T1000 (cell line): ENCODE results near the gene XKR7.
"Not testable (repeated sequence)": the region's sequence is repeated elsewhere in the genome, so short reads cannot be mapped to it uniquely, and the experiment has no call there.

Source experiments
- DNase-seq: peaks from one replicate; lab custom pipeline; 2025; ENCODE audit warnings: mixed read lengths; lab: John Stamatoyannopoulos, UW

Gene XKR7

GRCh38 chr20:31967830-31968249, at the start of gene XKR7:
XKR7 (plus strand) TSS chr20:31968151; CDS start chr20:31968176, 25 bp downstream.
- DNase-seq = no peak

DNA sequence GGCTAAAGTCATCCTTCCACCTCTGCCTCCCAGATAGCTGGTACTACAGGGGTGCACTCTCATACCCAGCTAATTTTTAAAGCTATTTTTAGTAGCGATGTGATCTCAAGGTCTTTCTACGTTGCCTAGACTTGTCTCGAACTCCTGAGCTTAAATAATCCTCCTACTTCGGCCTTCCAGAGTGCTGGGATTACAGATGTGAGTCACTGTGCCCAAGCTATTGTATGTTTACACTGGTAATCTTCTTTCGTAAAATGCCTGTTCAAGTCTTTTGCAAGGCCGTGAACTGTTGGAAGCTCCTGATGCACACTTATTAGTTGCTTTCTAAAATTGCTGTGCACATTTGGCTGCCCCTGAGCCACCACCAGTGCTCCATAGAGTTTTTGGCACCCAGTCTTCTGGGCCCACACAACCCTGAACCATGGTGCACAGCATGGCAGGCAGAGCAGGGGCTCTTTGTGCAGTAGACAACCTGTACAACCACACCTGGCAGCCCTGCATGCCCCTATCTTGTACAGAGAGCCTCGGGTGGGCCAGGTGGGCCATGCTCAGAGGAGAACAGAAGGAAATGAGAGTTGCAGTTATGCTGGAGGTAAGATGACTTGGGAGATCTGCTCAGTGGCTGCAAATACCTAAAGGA, 49.4 kb upstream of the XKR7 start:
- no peak for DNase-seq

DNA sequence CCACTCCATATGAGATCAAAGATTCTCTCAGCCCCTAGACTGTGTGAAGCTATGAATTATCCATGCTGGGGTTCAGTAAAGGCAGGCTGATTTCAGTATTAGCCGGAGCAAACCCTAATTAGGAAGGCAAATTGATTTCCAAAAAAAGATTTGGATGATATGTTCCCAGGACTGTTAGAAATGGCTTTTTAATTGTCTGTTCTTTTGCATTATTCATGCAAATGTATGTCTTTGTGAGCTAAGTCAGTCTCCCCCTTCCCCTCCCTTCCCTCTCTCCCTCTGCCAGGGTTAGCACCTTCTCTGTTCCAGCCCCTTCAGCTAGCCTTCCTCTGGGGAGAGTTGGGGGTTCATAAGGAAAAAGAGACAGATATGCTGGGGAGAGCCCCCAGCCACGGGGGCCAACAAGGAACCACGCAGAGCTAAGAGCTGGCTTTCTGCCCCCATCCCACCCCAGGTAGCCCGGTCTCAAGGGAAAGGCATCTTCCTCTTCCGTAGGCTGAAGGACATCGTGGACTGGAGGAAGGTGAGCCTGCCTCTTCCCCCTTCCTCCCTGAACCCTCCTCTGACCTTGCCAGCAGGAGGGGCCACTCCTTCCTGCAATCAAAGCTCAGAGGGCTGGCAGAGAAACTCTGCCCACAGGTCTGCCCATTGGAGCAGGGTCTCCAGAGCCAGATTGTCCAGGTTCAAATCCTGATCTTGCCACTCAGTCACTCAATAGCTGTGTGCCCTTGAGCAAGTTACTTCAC, 48.4 kb upstream of the XKR7 start:
- no peak for DNase-seq

DNA sequence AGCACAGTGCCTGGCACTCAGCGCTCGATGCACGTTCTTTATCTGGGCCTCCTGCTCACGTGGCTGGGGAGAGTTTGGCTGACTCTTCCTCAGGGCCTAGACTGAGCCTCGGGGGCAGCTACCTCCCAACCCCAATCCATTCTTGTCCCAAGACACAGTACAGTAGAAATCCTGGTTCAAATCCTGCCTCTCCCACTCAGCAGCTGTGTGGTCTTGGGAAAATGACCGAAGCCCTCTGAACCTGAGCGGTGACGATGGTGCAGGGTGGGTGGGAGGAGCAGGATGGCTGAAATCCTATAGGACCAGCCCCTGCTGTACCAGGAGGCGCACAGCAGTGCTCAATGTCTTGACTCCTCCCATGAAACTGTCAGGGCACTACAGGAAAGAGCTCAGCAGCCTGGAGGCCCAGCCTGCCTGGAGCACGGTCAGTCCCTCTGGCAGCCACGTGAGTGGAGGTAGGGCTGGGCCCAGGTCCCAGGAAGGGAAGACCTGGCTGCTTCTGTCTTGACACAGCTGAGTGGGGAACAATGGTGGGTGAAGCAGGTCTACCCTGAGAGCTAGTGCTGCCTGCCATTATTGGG, 47.6 kb upstream of the XKR7 start:
- DNase-seq = no peak

DNA sequence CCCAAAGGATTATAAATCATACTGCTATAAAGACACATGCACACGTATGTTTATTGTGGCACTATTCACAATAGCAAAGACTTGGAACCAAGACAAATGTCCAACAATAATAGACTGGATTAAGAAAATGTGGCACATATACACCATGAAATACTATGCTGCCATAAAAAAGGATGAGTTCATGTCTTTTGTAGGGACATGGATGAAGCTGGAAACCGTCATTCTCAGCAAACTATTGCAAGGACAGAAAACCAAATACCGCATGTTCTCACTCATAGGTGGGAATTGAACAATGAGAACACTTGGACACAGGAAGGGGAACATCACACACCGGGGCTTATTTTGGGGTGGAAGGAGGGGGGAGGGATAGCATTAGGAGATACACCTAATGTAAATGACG, 46.5 kb upstream of the XKR7 start:
- not testable (repeated sequence) for DNase-seq

DNA sequence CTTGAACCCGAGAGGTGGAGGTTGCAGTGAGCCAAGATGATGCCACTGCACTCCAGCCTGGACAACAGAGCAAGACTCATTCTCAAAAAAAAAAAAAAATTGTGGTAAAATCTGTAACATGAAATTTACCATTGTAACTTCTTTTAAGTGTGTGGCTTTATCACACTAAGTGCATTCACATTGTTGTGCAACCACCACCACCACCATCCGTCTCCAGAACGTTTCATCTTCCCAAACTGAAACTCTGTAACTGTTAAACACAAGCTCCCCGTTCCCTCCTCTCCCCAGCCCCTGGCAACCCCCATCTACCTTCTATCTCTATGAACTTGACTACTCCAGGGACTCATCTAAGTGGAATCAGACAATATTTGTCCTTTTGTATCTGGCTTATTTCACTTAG, 45.8 kb upstream of the XKR7 start:
- no peak for DNase-seq

- no peak for DNase-seq
These were observed 45.4 kb upstream of the XKR7 start for GRCh38 chr20:31922588-31922987.

DNA sequence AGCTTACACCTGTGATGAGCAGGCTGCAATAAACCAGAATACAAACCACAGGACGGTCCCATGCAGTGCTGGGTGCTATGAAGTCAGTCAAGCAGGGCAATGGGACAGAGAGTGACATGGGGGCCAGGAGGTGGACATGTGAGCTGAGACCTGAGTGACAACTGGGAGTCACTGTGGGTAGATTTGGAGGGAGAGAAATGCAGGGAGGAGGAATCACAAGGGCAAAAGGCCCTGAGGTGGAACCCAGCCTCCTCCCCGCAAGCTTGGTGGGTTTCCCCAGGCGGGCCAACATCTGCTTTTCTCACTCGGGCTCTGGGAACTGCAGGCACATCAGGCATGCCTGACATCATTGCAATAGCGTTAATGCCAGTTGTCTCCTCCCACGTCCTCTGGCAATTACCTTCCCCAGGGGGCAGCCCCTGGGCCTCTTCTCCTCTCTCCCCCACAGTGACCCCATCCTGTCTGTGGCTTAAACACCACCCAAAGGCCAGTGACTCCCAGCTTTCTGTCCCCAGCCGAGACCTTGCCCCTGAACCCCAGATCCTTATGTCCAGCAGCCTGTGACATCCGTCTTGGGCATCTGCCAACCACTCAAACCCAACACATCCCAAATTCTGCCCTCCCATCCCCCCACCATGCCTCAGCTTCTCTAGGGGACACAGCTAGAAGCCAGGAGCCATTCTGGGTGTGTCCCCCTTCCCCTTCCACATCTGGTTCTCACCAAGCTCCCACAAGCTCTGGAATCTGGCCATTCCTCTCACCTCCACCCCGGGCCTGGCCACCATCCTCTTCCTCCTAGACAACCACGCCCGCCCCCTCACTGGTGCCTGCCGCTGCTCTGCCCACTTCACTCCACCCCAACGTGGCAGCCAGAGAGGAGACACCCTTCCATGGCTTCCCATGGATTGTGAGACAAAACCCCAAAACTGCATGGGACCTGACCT, 44.3 kb upstream of the XKR7 start:
- DNase-seq = no peak

- DNase-seq = no peak
These were observed 43.4 kb upstream of the XKR7 start for GRCh38 chr20:31924561-31924960.

DNA sequence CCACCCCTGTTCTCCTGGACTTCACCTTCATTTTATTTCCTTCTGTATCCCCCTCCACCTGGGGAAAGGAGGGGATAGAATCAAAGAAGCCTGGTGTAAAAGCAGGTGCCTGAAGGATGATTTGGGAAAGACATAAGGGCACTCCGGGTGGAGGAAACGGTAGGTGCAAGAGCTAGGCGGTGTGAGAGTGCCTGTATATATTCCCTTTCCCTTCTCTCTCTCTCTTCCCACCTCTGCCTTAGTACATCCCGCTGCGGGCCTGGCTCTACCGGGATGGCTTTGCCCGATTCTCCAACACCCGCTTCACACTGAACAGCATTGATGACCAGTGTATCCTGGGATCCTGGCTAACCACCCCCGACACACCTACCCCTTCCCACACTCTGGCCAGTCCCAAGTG, 42.3 kb upstream of the XKR7 start:
- DNase-seq = no peak

GRCh38 chr20:31926493-31926892, 41.5 kb upstream of the XKR7 start:
- no peak for DNase-seq

GRCh38 chr20:31927627-31928159, 40.3 kb upstream of the XKR7 start:
- no peak for DNase-seq

- not testable (repeated sequence) for DNase-seq
These were observed 38.3 kb upstream of the XKR7 start for GRCh38 chr20:31929631-31930030.

DNA sequence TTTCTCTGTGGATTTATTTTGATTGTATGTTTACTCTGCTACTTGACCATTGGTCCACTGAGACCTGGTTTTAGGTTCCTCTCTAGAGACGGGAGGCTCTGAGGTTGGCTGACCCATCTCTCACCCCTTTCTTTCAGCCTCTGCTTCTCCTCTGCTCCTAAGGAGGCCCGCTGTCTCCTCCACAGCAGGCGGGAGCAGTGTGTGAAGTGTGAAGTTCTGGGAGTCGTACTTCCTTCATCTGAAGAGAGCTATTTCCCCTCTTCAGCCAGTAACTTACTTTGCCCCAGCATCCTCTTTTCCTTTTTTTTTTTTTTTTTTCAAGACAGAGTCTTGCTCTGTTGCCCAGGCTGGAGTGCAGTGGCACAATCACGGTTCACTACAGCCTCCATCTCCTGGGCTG, 37.2 kb upstream of the XKR7 start:
- DNase-seq = no peak

GRCh38 chr20:31933698-31934097, 34.3 kb upstream of the XKR7 start:
- no peak for DNase-seq

GRCh38 chr20:31934491-31934890, 33.5 kb upstream of the XKR7 start:
- DNase-seq = no peak

DNA sequence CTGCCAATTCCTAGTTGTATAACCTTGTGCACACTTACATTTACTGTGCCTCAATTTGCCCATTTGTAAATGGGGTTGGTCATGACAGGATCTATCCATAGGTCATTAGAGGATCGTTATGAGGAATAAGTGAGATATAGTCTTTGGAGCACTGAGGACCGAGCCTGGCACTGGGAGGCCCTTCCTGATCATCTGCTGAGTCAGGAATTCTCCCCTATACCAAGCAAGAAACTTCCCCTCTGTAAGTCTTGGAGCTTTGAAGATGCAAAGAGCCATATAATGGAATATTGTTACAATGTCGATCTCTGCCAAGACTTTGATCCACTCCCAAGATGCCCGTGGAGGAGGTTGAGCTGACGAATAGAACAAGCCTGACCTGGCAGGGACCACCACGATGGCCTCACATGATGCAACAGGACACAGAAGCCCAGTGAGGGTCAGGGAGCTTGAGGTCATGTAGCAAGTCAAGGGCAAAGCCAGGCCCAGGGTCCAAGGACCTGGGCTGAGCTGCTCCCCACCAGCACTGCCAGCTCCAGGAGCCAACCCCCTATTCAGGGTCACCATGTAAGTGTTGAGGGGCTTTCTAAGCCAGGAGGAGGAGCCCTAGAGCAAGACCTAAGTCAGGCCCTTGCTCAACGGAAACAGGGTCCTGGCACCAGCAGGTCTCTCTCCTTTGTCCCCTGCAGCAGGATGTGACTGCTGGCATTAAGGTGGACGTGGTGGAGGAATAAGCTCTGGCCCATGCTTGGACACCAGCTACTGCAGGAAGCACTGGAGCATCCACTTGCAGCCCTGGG, 32.8 kb upstream of the XKR7 start:
- no peak for DNase-seq

DNA sequence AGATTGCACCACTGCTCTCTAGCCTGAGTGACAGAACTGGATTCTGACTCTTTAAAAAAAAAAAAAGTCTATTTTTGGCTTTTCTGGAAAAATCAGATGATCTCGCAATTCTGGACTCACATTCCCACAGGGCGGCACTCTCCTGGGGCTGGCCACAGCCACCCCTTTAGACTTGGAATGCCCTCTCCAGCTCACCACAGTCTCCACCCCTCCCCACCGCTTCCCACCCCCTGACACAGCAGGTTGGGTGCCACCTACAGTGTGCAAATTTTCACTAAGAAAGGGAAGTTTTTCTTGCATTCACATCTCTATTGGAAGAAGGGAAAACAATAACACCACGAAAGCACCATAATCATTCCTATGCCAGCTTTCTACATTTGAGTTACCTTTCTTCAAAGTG, 31.5 kb upstream of the XKR7 start:
- DNase-seq = no peak

DNA sequence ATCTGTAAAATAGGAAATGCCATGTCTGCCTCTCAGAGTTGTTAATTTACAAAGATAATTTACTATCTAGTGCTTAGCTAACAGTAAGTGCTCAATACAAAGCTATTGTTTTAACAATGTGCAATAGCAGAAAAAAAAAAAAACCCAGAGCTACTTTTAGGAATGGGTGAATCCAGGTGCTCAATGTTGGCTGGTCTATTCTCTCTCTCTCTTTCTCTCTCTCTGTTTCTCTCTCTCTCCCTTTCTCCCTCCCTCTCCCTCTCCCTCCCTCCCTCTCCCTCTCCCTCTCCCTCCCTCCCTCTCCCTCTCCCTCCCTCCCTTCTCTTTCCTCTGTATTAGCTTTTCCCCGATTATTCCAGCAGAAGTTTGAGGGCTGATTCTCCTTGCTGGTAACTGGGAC, 30.1 kb upstream of the XKR7 start:
- DNase-seq = no peak

GRCh38 chr20:31939661-31940060, 28.3 kb upstream of the XKR7 start:
- no peak for DNase-seq

DNA sequence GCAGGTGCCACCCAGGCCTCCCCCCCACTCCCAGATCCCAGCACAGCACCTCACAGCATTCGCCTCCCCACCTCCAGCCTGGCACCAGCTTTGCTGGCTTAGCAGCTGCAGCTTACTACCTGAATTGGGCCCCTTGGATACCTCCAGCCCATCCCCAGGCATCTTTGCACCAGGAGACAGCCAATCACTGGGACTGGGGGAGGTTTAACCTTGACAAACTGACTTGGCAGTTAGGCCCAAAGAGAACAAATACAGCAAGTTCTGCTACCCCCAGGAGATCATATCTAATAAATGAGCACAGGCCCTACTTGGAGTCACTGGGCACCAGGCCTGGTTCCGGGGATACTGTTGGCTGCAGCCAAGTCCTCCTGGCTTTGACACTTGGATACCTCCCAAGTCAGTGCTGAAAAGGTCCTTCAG, 24.9 kb upstream of the XKR7 start:
- no peak for DNase-seq
